K562 (cell line): Measurements from ENCODE around the gene IKBKE. TPM values are rescaled to one million over a fixed set of nuclear protein-coding genes. Genes with fewer than 3 reads are reported as not detected.
A peak's percentile ranks its signal among the peaks of the same experiment; 100 is the strongest.

Experiments used
- CSDE1 ChIP-seq, 2 experiments: fragments of 450-650 bp; IDR thresholded peaks; 2 replicates each; pipeline ENCODE4 v1.6.1; 2016; ENCODE audit warnings: mild to moderate bottlenecking in 1 of 2
- HDAC8 ChIP-seq: fragments of 450-650 bp; IDR thresholded peaks from 2 replicates; pipeline ENCODE4 v1.6.1; 2016; ENCODE audit warnings: mild to moderate bottlenecking, missing genetic modification characterization, moderate library complexity, missing compliant biosample characterization
- KLF10 ChIP-seq: fragments of 250-450 bp; sonication (Bioruptor Pico); IDR thresholded peaks from 2 replicates; pipeline ENCODE4 v1.6.1; 2021; ENCODE audit warnings: matching md5 sums
- KLF16 ChIP-seq: IDR thresholded peaks from 2 replicates; pipeline ENCODE4 v1.6.1; 2016; ENCODE audit warnings: antibody characterized with exemption
- MCM2 ChIP-seq: fragments of 450-650 bp; IDR thresholded peaks from 2 replicates; pipeline ENCODE4 v1.6.1; 2017; ENCODE audit warnings: low read depth, mild to moderate bottlenecking
- NFYB ChIP-seq: IDR thresholded peaks from 2 replicates; pipeline ENCODE4 v1.6.1; 2011; ENCODE audit warnings: mild to moderate bottlenecking, moderate library complexity; ENCODE audit not compliant: insufficient read length; ENCODE audit errors: extremely low read depth
- NR2C2 ChIP-seq, 2 experiments: fragments of 200-800 bp in 1 of 2; sonication (Bioruptor generic) in 1 of 2; sonication (generic) in 1 of 2; formaldehyde crosslinking in 1 of 2; IDR thresholded peaks; 2 replicates each; pipeline versions ENCODE4 v1.6.1 to v1.8.0; 2016 to 2022; ENCODE audit warnings: mild to moderate bottlenecking in 1 of 2, missing compliant biosample characterization in 1 of 2, missing genetic modification characterization in 1 of 2, missing genetic modification reagents in 1 of 2
- NR2F6 ChIP-seq: fragments of 450-650 bp; formaldehyde crosslinking; IDR thresholded peaks from 2 replicates; pipeline ENCODE4 v1.4.0; 2020; ENCODE audit warnings: mild to moderate bottlenecking
- PML ChIP-seq: IDR thresholded peaks from 2 replicates; pipeline ENCODE4 v1.6.1; 2012; ENCODE audit warnings: low read length, inconsistent platforms
- PYGO2 ChIP-seq: fragments of 450-650 bp; IDR thresholded peaks from 2 replicates; pipeline ENCODE4 v1.6.1; 2016; ENCODE audit warnings: mild to moderate bottlenecking, missing genetic modification characterization, moderate library complexity, missing compliant biosample characterization
- ZBTB26 ChIP-seq: fragments of 450-650 bp; formaldehyde crosslinking; IDR thresholded peaks from 2 replicates; pipeline ENCODE4 v1.4.0; 2022; ENCODE audit warnings: missing genetic modification characterization
- ZNF76 ChIP-seq: fragments of 250-450 bp; sonication (Bioruptor Pico); IDR thresholded peaks from 2 replicates; pipeline ENCODE4 v1.4.0; 2020; ENCODE audit warnings: mild to moderate bottlenecking, moderate library complexity, borderline replicate concordance
- polyA plus RNA-seq, 8 experiments: library from polyadenylated mRNA; depleted of rRNA in 4 of 8; stranded (reverse) in 5 of 8; unstranded in 3 of 8; fragments of >200 nt; fragmentation: Nextera tagmentation in 2 of 8; fragmentation: Illumina TruSeq in 1 of 8; extraction: Ambion mirVana in 2 of 8; extraction: Trizol in 1 of 8; gene quantifications; 2 replicates each; pipeline versions ENCODE4 v1.2.1 to v1.2.3, GENCODE V29; 2011 to 2014; ENCODE audit warnings: inconsistent platforms in 1 of 8, missing spikeins in 1 of 8
- total RNA-seq, 7 experiments: library from RNA; depleted of rRNA in 6 of 7; stranded (reverse); fragments of >200 nt in 6 of 7; fragmentation: Illumina TruSeq in 2 of 7; extraction: Trizol in 2 of 7; gene quantifications; 2 replicates each; pipeline versions ENCODE4 v1.2.1 to v1.2.3, GENCODE V29; 2011 to 2021; ENCODE audit warnings: low replicate concordance in 1 of 7
- TF ChIP-seq, protein P1 (sequence below): fragments of 450-650 bp; IDR thresholded peaks from 2 replicates; pipeline ENCODE4 v1.6.1; 2016; ENCODE audit warnings: missing biosample characterization, missing genetic modification characterization
- TF ChIP-seq, protein P2 (sequence below): sonication (generic); formaldehyde crosslinking; IDR thresholded peaks from 2 replicates; pipeline ENCODE4 v1.9.0; 2022; ENCODE audit warnings: mild to moderate bottlenecking, missing genetic modification reagents
- TF ChIP-seq, protein P3 (sequence below): fragments of 250-450 bp; sonication (Bioruptor Pico); IDR thresholded peaks from 2 replicates; pipeline ENCODE4 v1.8.0; 2022; ENCODE audit warnings: inconsistent platforms
- TF ChIP-seq, protein P4 (sequence below): sonication (generic); formaldehyde crosslinking; IDR thresholded peaks from 2 replicates; pipeline ENCODE4 v1.8.0; 2023; ENCODE audit warnings: mild to moderate bottlenecking, missing genetic modification reagents
- TF ChIP-seq, protein P5 (sequence below): fragments of 250-450 bp; sonication (Bioruptor Pico); IDR thresholded peaks from 2 replicates; pipeline ENCODE4 v1.4.0; 2020

IKBKE gene
- total and polyA plus RNA-seq, 9 of the 15 experiments (the other 6 are each of a cell fraction or from before 2014, with no cell fraction given): 2.3 to 9.0 (median 4.8) TPM

DNA sequence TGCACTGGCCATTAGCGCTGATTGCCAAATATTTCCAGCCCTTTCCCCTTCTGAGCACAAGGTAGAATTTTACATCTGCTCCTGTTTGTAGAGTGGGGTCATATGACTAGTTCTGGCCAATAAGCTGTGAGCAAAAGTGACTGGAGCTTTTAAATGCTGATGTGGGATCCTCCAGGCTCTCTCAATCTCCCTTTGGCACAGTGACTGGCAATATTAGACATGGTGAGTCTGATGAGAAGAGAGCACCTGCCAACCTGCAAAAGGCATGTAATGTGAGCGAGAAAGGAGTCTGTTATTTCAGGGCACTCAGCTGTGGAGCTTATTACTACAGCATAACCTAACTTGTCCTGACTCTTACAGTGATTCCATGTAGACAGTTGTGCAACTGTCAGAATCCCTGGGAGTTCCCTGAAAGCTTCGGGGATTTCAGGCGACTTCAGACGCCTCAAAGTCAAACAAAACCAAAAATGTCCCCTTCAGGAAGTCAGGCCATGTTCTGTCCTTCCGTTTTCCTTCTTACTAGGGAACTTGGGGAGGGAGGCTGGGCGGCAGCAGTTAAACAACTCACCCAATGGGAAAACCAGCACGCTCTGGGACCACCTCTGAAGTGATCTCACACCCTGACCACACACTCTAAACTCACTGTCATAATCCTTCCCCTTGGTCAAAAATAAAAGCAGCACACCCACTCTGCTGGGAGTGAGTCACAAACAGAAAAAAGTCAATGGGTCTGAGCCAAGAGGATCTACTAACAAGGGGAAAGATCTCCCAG, 33.5 kb downstream of the IKBKE start (continued):
- TF ChIP-seq, protein P1, sequence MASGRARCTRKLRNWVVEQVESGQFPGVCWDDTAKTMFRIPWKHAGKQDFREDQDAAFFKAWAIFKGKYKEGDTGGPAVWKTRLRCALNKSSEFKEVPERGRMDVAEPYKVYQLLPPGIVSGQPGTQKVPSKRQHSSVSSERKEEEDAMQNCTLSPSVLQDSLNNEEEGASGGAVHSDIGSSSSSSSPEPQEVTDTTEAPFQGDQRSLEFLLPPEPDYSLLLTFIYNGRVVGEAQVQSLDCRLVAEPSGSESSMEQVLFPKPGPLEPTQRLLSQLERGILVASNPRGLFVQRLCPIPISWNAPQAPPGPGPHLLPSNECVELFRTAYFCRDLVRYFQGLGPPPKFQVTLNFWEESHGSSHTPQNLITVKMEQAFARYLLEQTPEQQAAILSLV (tag): peak; percentile 37; the same call in 1 of the 2 replicates
- TF ChIP-seq ZBTB26 (0 out of 2 replicates have a peak, but pooled peaks have one; percentile 56), PYGO2 (tag) (0 out of 2 replicates have a peak, but pooled peaks have one; percentile 39), CSDE1 (IDR thresholded peaks at IDR 0.05) (no peak), KLF10 (CRISPR knock-in tag) (no peak), NR2C2 (CRISPR knock-in tag; IDR thresholded peaks at IDR 0.05) (no peak), NR2C2 (tag; IDR thresholded peaks at IDR 0.05) (peak; percentile 37; the same call in 1 of the 2 replicates), HDAC8 (no peak), PML (peak; percentile 20; the same call in 1 of the 2 replicates), NR2F6 (CRISPR knock-in tag) (no peak), KLF16 (no peak), ZNF76 (peak; percentile 42; the same call in 1 of the 2 replicates), NFYB (no peak), MCM2 (no peak)
- TF ChIP-seq, protein P2, sequence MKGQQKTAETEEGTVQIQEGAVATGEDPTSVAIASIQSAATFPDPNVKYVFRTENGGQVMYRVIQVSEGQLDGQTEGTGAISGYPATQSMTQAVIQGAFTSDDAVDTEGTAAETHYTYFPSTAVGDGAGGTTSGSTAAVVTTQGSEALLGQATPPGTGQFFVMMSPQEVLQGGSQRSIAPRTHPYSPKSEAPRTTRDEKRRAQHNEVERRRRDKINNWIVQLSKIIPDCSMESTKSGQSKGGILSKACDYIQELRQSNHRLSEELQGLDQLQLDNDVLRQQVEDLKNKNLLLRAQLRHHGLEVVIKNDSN: peak; percentile 85
- TF ChIP-seq, protein P3, sequence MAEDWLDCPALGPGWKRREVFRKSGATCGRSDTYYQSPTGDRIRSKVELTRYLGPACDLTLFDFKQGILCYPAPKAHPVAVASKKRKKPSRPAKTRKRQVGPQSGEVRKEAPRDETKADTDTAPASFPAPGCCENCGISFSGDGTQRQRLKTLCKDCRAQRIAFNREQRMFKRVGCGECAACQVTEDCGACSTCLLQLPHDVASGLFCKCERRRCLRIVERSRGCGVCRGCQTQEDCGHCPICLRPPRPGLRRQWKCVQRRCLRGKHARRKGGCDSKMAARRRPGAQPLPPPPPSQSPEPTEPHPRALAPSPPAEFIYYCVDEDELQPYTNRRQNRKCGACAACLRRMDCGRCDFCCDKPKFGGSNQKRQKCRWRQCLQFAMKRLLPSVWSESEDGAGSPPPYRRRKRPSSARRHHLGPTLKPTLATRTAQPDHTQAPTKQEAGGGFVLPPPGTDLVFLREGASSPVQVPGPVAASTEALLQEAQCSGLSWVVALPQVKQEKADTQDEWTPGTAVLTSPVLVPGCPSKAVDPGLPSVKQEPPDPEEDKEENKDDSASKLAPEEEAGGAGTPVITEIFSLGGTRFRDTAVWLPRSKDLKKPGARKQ (CRISPR knock-in tag): no peak
- TF ChIP-seq, protein P4, sequence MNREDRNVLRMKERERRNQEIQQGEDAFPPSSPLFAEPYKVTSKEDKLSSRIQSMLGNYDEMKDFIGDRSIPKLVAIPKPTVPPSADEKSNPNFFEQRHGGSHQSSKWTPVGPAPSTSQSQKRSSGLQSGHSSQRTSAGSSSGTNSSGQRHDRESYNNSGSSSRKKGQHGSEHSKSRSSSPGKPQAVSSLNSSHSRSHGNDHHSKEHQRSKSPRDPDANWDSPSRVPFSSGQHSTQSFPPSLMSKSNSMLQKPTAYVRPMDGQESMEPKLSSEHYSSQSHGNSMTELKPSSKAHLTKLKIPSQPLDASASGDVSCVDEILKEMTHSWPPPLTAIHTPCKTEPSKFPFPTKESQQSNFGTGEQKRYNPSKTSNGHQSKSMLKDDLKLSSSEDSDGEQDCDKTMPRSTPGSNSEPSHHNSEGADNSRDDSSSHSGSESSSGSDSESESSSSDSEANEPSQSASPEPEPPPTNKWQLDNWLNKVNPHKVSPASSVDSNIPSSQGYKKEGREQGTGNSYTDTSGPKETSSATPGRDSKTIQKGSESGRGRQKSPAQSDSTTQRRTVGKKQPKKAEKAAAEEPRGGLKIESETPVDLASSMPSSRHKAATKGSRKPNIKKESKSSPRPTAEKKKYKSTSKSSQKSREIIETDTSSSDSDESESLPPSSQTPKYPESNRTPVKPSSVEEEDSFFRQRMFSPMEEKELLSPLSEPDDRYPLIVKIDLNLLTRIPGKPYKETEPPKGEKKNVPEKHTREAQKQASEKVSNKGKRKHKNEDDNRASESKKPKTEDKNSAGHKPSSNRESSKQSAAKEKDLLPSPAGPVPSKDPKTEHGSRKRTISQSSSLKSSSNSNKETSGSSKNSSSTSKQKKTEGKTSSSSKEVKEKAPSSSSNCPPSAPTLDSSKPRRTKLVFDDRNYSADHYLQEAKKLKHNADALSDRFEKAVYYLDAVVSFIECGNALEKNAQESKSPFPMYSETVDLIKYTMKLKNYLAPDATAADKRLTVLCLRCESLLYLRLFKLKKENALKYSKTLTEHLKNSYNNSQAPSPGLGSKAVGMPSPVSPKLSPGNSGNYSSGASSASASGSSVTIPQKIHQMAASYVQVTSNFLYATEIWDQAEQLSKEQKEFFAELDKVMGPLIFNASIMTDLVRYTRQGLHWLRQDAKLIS: peak; percentile 53; the same call in 1 of the 2 replicates
- TF ChIP-seq, protein P5, sequence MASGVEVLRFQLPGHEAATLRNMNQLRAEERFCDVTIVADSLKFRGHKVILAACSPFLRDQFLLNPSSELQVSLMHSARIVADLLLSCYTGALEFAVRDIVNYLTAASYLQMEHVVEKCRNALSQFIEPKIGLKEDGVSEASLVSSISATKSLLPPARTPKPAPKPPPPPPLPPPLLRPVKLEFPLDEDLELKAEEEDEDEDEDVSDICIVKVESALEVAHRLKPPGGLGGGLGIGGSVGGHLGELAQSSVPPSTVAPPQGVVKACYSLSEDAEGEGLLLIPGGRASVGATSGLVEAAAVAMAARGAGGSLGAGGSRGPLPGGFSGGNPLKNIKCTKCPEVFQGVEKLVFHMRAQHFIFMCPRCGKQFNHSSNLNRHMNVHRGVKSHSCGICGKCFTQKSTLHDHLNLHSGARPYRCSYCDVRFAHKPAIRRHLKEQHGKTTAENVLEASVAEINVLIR: 0 out of 2 replicates have a peak, but pooled peaks have one; percentile 30
